ENCODE measurements around the gene RABGAP1L.

GRCh38 chr1:174333437-174333836, 174.1 kb downstream of the RABGAP1L start:
- TF ChIP-seq CTCF (IDR thresholded peaks at IDR 0.05) (no peak), POLR2AphosphoS5 (IDR thresholded peaks at IDR 0.05) (no peak), POLR2A (IDR thresholded peaks at IDR 0.05) (no peak)
